HEK293 (cell line): ENCODE results near the gene ZBTB43.
A peak's percentile ranks its signal among the peaks of the same experiment; 100 is the strongest.

Source experiments
- CTCF ChIA-PET: fragments of 350-600 bp; formaldehyde crosslinking; extraction: SDS; loops from one replicate; lab custom pipeline; 2021; ENCODE audit warnings: antibody characterized with exemption; lab: Yijun Ruan, JAX
- POLR2A ChIA-PET: fragments of 300-600 bp; formaldehyde crosslinking; extraction: SDS; loops from one replicate; lab custom pipeline; 2020; ENCODE audit warnings: antibody characterized with exemption, inconsistent platforms; lab: Yijun Ruan, JAX
- H3K27ac ChIP-seq: fragments of 200-500 bp; sonication (Bioruptor generic); 2 replicates; pipeline ENCODE4 v1.5.1; 2014; ENCODE audit warnings: low read depth, low read length, control low read depth, inconsistent platforms; ENCODE audit errors: extremely low read depth
- H3K36me3 ChIP-seq, 2 experiments: fragments of 200-500 bp in 1 of 2; sonication (Bioruptor generic) in 1 of 2; 1 replicate in 1 of 2; 2 replicates in 1 of 2; pipeline ENCODE4 v1.5.1; 2014 to 2017; ENCODE audit warnings: inconsistent platforms in 2 of 2, low read length in 2 of 2; ENCODE audit not compliant: control insufficient read depth in 2 of 2, insufficient read depth in 1 of 2
- H3K4me1 ChIP-seq: fragments of 200-500 bp; sonication (Bioruptor generic); 2 replicates; pipeline ENCODE4 v1.5.1; 2014; ENCODE audit warnings: mild to moderate bottlenecking, low read length, inconsistent platforms; ENCODE audit not compliant: control insufficient read depth, insufficient read depth
- H3K4me3 ChIP-seq: 2 replicates; pipeline ENCODE4 v1.5.1; 2011; ENCODE audit warnings: low read depth, mild to moderate bottlenecking, control low read depth, low read length, moderate library complexity
- H3K9me3 ChIP-seq: fragments of 200-500 bp; sonication (Bioruptor generic); 2 replicates; pipeline ENCODE4 v1.5.1; 2014; ENCODE audit warnings: low read depth, low read length, inconsistent platforms; ENCODE audit not compliant: control insufficient read depth, insufficient read depth
- GLI4 ChIP-seq: fragments of 450-650 bp; formaldehyde crosslinking; IDR thresholded peaks from 2 replicates; pipeline ENCODE4 v1.5.1; 2016; ENCODE audit warnings: missing biosample characterization, missing genetic modification characterization
- KLF9 ChIP-seq: fragments of 450-650 bp; formaldehyde crosslinking; IDR thresholded peaks from 2 replicates; pipeline ENCODE4 v1.5.1; 2016; ENCODE audit warnings: missing biosample characterization, missing genetic modification characterization, low read depth
- MZF1 ChIP-seq: fragments of 450-650 bp; formaldehyde crosslinking; IDR thresholded peaks from 2 replicates; pipeline ENCODE4 v1.5.1; 2017; ENCODE audit warnings: missing biosample characterization, missing genetic modification characterization, borderline replicate concordance
- RBAK ChIP-seq: fragments of 450-650 bp; formaldehyde crosslinking; IDR thresholded peaks from 2 replicates; pipeline ENCODE4 v1.5.1; 2016; ENCODE audit warnings: missing biosample characterization, missing genetic modification characterization
- REPIN1 ChIP-seq: fragments of 450-650 bp; formaldehyde crosslinking; IDR thresholded peaks from 2 replicates; pipeline ENCODE4 v1.5.1; 2017; ENCODE audit warnings: missing biosample characterization, missing genetic modification characterization, low read depth
- REST ChIP-seq: fragments of 450-650 bp; formaldehyde crosslinking; IDR thresholded peaks from 2 replicates; pipeline ENCODE4 v1.5.1; 2016; ENCODE audit warnings: missing biosample characterization, missing genetic modification characterization
- TCF7L2 ChIP-seq: IDR thresholded peaks from 2 replicates; pipeline ENCODE4 v1.6.1; 2011; ENCODE audit warnings: low read depth, mild to moderate bottlenecking, inconsistent platforms, low read length, moderate library complexity, borderline replicate concordance
- ZBTB10 ChIP-seq: fragments of 450-650 bp; formaldehyde crosslinking; IDR thresholded peaks from 2 replicates; pipeline ENCODE4 v1.5.1; 2016; ENCODE audit warnings: missing biosample characterization, missing genetic modification characterization
- ZBTB20 ChIP-seq: fragments of 450-650 bp; formaldehyde crosslinking; IDR thresholded peaks from 2 replicates; pipeline ENCODE4 v1.5.1; 2016; ENCODE audit warnings: missing biosample characterization, missing genetic modification characterization
- ZBTB48 ChIP-seq: fragments of 450-650 bp; formaldehyde crosslinking; IDR thresholded peaks from 2 replicates; pipeline ENCODE4 v1.5.1; 2016; ENCODE audit warnings: missing biosample characterization, missing genetic modification characterization
- ZFP41 ChIP-seq: fragments of 450-650 bp; formaldehyde crosslinking; IDR thresholded peaks from 2 replicates; pipeline ENCODE4 v1.5.1; 2016; ENCODE audit warnings: missing biosample characterization, missing genetic modification characterization, borderline replicate concordance
- ZFP69B ChIP-seq: fragments of 450-650 bp; formaldehyde crosslinking; IDR thresholded peaks from 2 replicates; pipeline ENCODE4 v1.5.1; 2016; ENCODE audit warnings: missing biosample characterization, missing genetic modification characterization
- ZIC2 ChIP-seq: fragments of 450-650 bp; formaldehyde crosslinking; IDR thresholded peaks from 2 replicates; pipeline ENCODE4 v1.5.1; 2016; ENCODE audit warnings: missing biosample characterization, missing genetic modification characterization
- ZNF140 ChIP-seq: fragments of 450-650 bp; formaldehyde crosslinking; IDR thresholded peaks from 2 replicates; pipeline ENCODE4 v1.5.1; 2016; ENCODE audit warnings: missing biosample characterization, missing genetic modification characterization
- ZNF157 ChIP-seq: fragments of 450-650 bp; formaldehyde crosslinking; IDR thresholded peaks from 2 replicates; pipeline ENCODE4 v1.5.1; 2016; ENCODE audit warnings: missing biosample characterization, missing genetic modification characterization
- ZNF19 ChIP-seq: fragments of 450-650 bp; formaldehyde crosslinking; IDR thresholded peaks from 2 replicates; pipeline ENCODE4; 2016; ENCODE audit warnings: missing biosample characterization, missing genetic modification characterization, low read depth
- ZNF221 ChIP-seq: fragments of 450-650 bp; formaldehyde crosslinking; IDR thresholded peaks from 2 replicates; pipeline ENCODE4 v1.5.1; 2017; ENCODE audit warnings: missing biosample characterization, missing genetic modification characterization, borderline replicate concordance
- ZNF391 ChIP-seq: fragments of 450-650 bp; formaldehyde crosslinking; IDR thresholded peaks from 2 replicates; pipeline ENCODE4 v1.5.1; 2016; ENCODE audit warnings: low read depth, missing biosample characterization, missing genetic modification characterization, borderline replicate concordance
- ZNF510 ChIP-seq: fragments of 450-650 bp; formaldehyde crosslinking; IDR thresholded peaks from 2 replicates; pipeline ENCODE4 v1.5.1; 2018; ENCODE audit warnings: mild to moderate bottlenecking, missing genetic modification characterization, missing biosample characterization; ENCODE audit not compliant: insufficient replicate concordance
- ZNF530 ChIP-seq: fragments of 450-650 bp; formaldehyde crosslinking; IDR thresholded peaks from 2 replicates; pipeline ENCODE4 v1.5.1; 2016; ENCODE audit warnings: low read depth, missing biosample characterization, missing genetic modification characterization
- ZNF549 ChIP-seq: fragments of 450-650 bp; IDR thresholded peaks from 2 replicates; pipeline ENCODE4 v1.5.1; 2018; ENCODE audit warnings: missing biosample characterization, missing genetic modification characterization, mild to moderate bottlenecking, inconsistent platforms, moderate library complexity
- ZNF600 ChIP-seq: fragments of 450-650 bp; formaldehyde crosslinking; IDR thresholded peaks from 2 replicates; pipeline ENCODE4 v1.5.1; 2016; ENCODE audit warnings: missing biosample characterization, missing genetic modification characterization
- ZNF621 ChIP-seq: fragments of 450-650 bp; formaldehyde crosslinking; IDR thresholded peaks from 2 replicates; pipeline ENCODE4 v1.5.1; 2017; ENCODE audit warnings: missing biosample characterization, missing genetic modification characterization
- ZNF658 ChIP-seq: fragments of 450-650 bp; formaldehyde crosslinking; IDR thresholded peaks from 2 replicates; pipeline ENCODE4; 2016; ENCODE audit warnings: missing biosample characterization, missing genetic modification characterization
- ZNF660 ChIP-seq: fragments of 450-650 bp; IDR thresholded peaks from 2 replicates; pipeline ENCODE4 v1.5.1; 2018; ENCODE audit warnings: missing biosample characterization, mild to moderate bottlenecking, missing genetic modification characterization
- ZNF664 ChIP-seq: fragments of 450-650 bp; formaldehyde crosslinking; IDR thresholded peaks from 2 replicates; pipeline ENCODE4 v1.5.1; 2016; ENCODE audit warnings: missing biosample characterization, missing genetic modification characterization

ZBTB43 gene

DNA sequence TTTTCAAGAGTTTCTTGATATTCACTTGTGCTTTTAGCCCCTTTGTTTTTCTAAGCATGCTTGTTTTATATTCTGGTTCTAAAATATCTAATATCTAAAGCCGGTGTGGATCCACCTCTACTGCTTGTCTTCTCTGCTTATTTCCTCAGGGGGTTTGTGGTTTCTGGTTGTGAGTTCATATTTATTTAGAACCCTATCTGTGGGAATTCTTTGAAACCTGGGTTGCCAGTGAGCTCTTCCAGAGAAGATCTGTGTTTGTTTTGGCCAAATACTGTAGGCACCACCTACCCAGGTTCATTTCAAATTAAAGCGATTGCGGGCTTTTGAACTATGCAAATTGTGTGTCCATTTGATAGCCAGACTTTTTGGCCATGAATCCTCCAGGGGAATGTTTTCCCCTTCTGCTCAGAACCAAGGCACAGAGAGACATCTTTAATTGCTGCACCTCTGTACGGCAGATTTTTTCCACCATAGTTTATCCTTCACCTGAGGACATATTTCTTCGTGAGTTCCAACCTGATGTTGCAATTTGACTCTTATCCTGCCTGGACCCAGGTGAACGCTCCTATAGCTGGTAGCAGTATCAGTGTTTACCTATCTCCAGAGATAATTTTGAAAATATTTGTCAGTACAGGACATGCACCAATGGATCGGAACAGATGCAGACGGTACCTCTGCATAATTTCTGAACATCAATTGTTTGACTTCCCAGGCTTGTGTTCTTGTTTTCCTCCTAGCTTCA, 2.4 kb upstream of the ZBTB43 start:
- H3K4me3 ChIP-seq = no peak overlapping the region
- POLR2A ChIA-PET = no interaction called here
- no peaks in the 10 kb centered on the region for H3K36me3 ChIP-seq
- no peak overlapping the region for H3K27ac ChIP-seq
- H3K4me1 ChIP-seq = 0 out of 2 replicates have a peak, but pooled peaks cover 7% of the 10 kb centered on the region
- no peaks in the 10 kb centered on the region for H3K9me3 ChIP-seq
- CTCF ChIA-PET = interaction anchor here (0.7 to 2.1 kb wide), 4 partner anchors 21 to 302 kb away, joined by 3 to 7 read pairs (median 4); no protein-coding TSS in a partner anchor
- TF ChIP-seq ZIC2 (tag by site-specific recombination) (no peak), ZNF510 (no peak), ZNF157 (no peak), ZNF391 (tag by site-specific recombination) (no peak), RBAK (tag by site-specific recombination) (no peak), TCF7L2 (no peak), ZNF19 (tag by site-specific recombination) (no peak), ZNF530 (no peak), MZF1 (tag by site-specific recombination) (no peak), REST (tag by site-specific recombination) (no peak), ZBTB20 (tag by site-specific recombination) (no peak), ZNF621 (tag by site-specific recombination) (no peak), ZNF660 (tag by site-specific recombination) (no peak), GLI4 (no peak), ZNF140 (tag by site-specific recombination) (no peak), ZFP41 (tag by site-specific recombination) (no peak)
- TF ChIP-seq, all 188 proteins: peak for 0

DNA sequence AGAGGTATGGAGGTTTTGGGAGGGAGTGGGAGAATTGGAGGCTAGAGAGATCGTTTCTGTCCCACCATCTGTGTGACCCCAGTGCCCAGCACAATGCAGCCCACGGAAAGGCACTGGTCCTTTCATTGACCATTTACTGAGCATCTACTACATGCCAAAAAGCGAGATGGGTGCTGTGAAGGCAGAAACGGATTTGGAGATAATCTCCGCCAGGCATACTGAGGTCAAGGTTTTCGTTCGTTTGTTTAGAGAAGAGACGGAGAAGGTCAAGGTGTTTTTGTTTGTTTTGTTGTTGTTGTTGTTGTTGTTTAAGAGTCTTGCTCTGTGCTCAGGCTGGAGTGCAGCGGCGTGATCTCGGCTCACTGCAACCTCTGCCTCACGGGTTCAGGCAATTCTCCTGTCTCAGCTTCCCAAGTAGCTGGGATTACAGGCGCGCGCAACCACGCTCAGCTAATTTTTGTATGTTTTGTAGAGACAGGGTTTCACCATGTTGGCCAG, 593 bp upstream of the ZBTB43 start:
- peak overlapping the region; percentile 95 for H3K4me3 ChIP-seq
- no peak overlapping the region; the same call in 1 of the 2 replicates for H3K27ac ChIP-seq
- TF ChIP-seq KLF9 (tag by site-specific recombination) = no peak
- no peak for TF ChIP-seq ZFP69B
- no peak for TF ChIP-seq ZNF658 (tag by site-specific recombination)
- 0 out of 2 replicates have a peak, but pooled peaks have one; percentile 24 for TF ChIP-seq REPIN1 (tag by site-specific recombination)
- TF ChIP-seq ZNF600 (tag by site-specific recombination) = no peak
- no peak for TF ChIP-seq ZNF549 (tag by site-specific recombination)
- TF ChIP-seq ZBTB10 (tag by site-specific recombination) = peak; percentile 17; the same call in 1 of the 2 replicates
- no peak for TF ChIP-seq ZNF221 (tag by site-specific recombination)
- no peak for TF ChIP-seq ZBTB48 (tag by site-specific recombination)
- peak; percentile 99 for TF ChIP-seq ZNF664
- TF ChIP-seq, all 188 proteins: peak for 3
- Histone ChIP-seq H3K4me1 (peaks cover 7% of the 10 kb centered on the region; the same call in 1 of the 2 replicates), H3K36me3 (peaks cover 0 to 3% of the 10 kb centered on the region in 2 experiments; a peak in 1 of 3 replicates), H3K9me3 (no peaks in the 10 kb centered on the region)
- CTCF ChIA-PET = interaction anchor here (0.5 to 1.7 kb wide), 6 partner anchors 22 to 130 kb away, joined by 3 to 8 read pairs (median 4); no protein-coding TSS in a partner anchor
- POLR2A ChIA-PET = interaction anchor here (0.6 to 2.0 kb wide), 16 partner anchors 11 to 592 kb away, joined by 3 to 16 read pairs (median 4); partner anchors contain the start of genes LMX1B, RALGPS1, SLC2A8 and ZBTB34
